MCF 10A (cell line): ENCODE data around the gene S100A7A. TPM values are rescaled to one million over a fixed set of nuclear protein-coding genes. Genes with fewer than 3 reads are reported as not detected.

Source experiments
- BruUV-seq: library from RNA; stranded (reverse); fragments of 400-500 nt; replicated peaks from 2 replicates; lab custom pipeline; 2021; lab: Mats Ljungman, UMichigan
- CTCF ChIA-PET: fragments of 300-600 bp; sonication (Branson Sonifier 250); formaldehyde crosslinking; extraction: SDS; loops from one replicate; lab custom pipeline; 2021; ENCODE audit warnings: antibody characterized with exemption, inconsistent platforms; lab: Yijun Ruan, JAX
- POLR2A ChIA-PET: fragments of 300-600, 350-650 bp; sonication (Branson Sonifier 250); formaldehyde crosslinking; extraction: SDS; loops from one replicate; lab custom pipeline; 2020; ENCODE audit warnings: antibody characterized with exemption, inconsistent platforms; lab: Yijun Ruan, JAX
- DNase-seq: peaks from one replicate; pipeline ENCODE4 v3.0.0-alpha.2; 2018; ENCODE audit not compliant: unreplicated experiment
- H3K27ac Mint-ChIP-seq: one replicate; pipeline ENCODE4 v1.8.0; 2022; ENCODE audit warnings: mild to moderate bottlenecking, low read depth, mixed read lengths; ENCODE audit not compliant: unreplicated experiment
- H3K27me3 Mint-ChIP-seq: one replicate; pipeline ENCODE4 v1.8.0; 2022; ENCODE audit warnings: mixed read lengths; ENCODE audit not compliant: insufficient read depth, unreplicated experiment
- H3K36me3 Mint-ChIP-seq: one replicate; pipeline ENCODE4 v1.8.0; 2022; ENCODE audit warnings: mild to moderate bottlenecking, moderate library complexity, mixed read lengths; ENCODE audit not compliant: insufficient read depth, unreplicated experiment
- H3K4me1 Mint-ChIP-seq: one replicate; pipeline ENCODE4 v1.8.0; 2022; ENCODE audit warnings: mixed read lengths; ENCODE audit not compliant: insufficient read depth, unreplicated experiment
- H3K4me3 Mint-ChIP-seq: one replicate; pipeline ENCODE4 v1.8.0; 2022; ENCODE audit warnings: mild to moderate bottlenecking, moderate library complexity, mixed read lengths; ENCODE audit not compliant: unreplicated experiment
- H3K9me3 Mint-ChIP-seq: one replicate; pipeline ENCODE4 v1.8.0; 2022; ENCODE audit warnings: mixed read lengths; ENCODE audit not compliant: unreplicated experiment
- CTCF ChIP-seq: fragments of 200-600 bp; IDR thresholded peaks from one replicate; pipeline ENCODE4 v1.8.0; 2022; ENCODE audit warnings: antibody characterized with exemption, mild to moderate bottlenecking; ENCODE audit not compliant: unreplicated experiment
- intact Hi-C: fragments of 100-400 bp; cut with micrococcal nuclease; formaldehyde crosslinking; loops from 2 replicates; pipeline ENCODE4 v1.14.1; 2022
- total RNA-seq: library from RNA; stranded (reverse); gene quantifications from 2 replicates; pipeline ENCODE4 v1.2.3, GENCODE V29; 2022

The S100A7A gene
- total RNA-seq, 1 experiment from 2014 or later, result not detected

GRCh38 chr1:153397051-153397923 is 19.0 kb upstream of the S100A7A start:
- Mint-ChIP-seq H3K36me3 (no peaks in the 10 kb centered on the region), H3K4me3 (no peak overlapping the region), H3K9me3 (no peaks in the 10 kb centered on the region), H3K27ac (no peak overlapping the region), H3K27me3 (peaks cover 23% of the 10 kb centered on the region), H3K4me1 (peaks cover 30% of the 10 kb centered on the region)
- no peak for TF ChIP-seq CTCF
- POLR2A ChIA-PET, result interaction anchor here (1.7 to 6.7 kb wide), 2 partner anchors 22 to 96 kb away, joined by 3 to 44 read pairs; partner anchors contain the start of gene S100A12
- no TSS peak for BruUV-seq
- intact Hi-C loops, result no loop called here
- DNase-seq, result no peak
- CTCF ChIA-PET, result interaction anchor here (0.6 to 9.3 kb wide), 5 partner anchors 40 to 839 kb away, joined by 3 to 92 read pairs (median 5); no protein-coding TSS in a partner anchor

- no peak overlapping the region for H3K27ac Mint-ChIP-seq
- no peak for TF ChIP-seq CTCF
- intact Hi-C loops, result no loop called here
- H3K27me3 Mint-ChIP-seq, result peaks cover 31% of the 10 kb centered on the region
- H3K9me3 Mint-ChIP-seq, result no peaks in the 10 kb centered on the region
- H3K36me3 Mint-ChIP-seq, result no peaks in the 10 kb centered on the region
- no peak overlapping the region for H3K4me3 Mint-ChIP-seq
- ChIA-PET CTCF (interaction anchor here (3.2 to 9.3 kb wide), 3 partner anchors 44 to 97 kb away, joined by 15 to 92 read pairs (median 20); no protein-coding TSS in a partner anchor), POLR2A (interaction anchor here (0.6 kb wide), 1 partner anchor 8 kb away, joined by 3 read pairs; no protein-coding TSS in a partner anchor)
- DNase-seq, result no peak
- peaks cover 27% of the 10 kb centered on the region for H3K4me1 Mint-ChIP-seq
- BruUV-seq, result no TSS peak
These were observed 18.2 kb upstream of the S100A7A start for GRCh38 chr1:153397924-153398651.

- H3K36me3 Mint-ChIP-seq, result no peaks in the 10 kb centered on the region
- intact Hi-C loops, result no loop called here
- H3K4me3 Mint-ChIP-seq, result no peak overlapping the region
- ChIA-PET CTCF (interaction anchor here (1.1 to 9.3 kb wide), 4 partner anchors 41 to 96 kb away, joined by 3 to 92 read pairs (median 12); no protein-coding TSS in a partner anchor), POLR2A (interaction anchor here (0.7 to 1.6 kb wide), 2 partner anchors 27 to 48 kb away, joined by 3 to 4 read pairs; no protein-coding TSS in a partner anchor)
- H3K4me1 Mint-ChIP-seq, result peaks cover 19% of the 10 kb centered on the region
- no peaks in the 10 kb centered on the region for H3K9me3 Mint-ChIP-seq
- H3K27me3 Mint-ChIP-seq, result peaks cover 35% of the 10 kb centered on the region
- no TSS peak for BruUV-seq
- DNase-seq, result no peak
- no peak overlapping the region for H3K27ac Mint-ChIP-seq
- no peak for TF ChIP-seq CTCF
These were observed 16.8 kb upstream of the S100A7A start for GRCh38 chr1:153399401-153400055.
